Kidney capillary endothelial cell (primary cell): Measurements from ENCODE around the gene C1orf116.

ENCODE experiments used
- DNase-seq: peaks from one replicate; pipeline ENCODE4 v3.0.0-alpha.2; 2018; ENCODE audit warnings: low spot score

The C1orf116 gene

GRCh38 chr1:207019661-207020060, 12.9 kb downstream of the C1orf116 start:
- no peak for DNase-seq

DNA sequence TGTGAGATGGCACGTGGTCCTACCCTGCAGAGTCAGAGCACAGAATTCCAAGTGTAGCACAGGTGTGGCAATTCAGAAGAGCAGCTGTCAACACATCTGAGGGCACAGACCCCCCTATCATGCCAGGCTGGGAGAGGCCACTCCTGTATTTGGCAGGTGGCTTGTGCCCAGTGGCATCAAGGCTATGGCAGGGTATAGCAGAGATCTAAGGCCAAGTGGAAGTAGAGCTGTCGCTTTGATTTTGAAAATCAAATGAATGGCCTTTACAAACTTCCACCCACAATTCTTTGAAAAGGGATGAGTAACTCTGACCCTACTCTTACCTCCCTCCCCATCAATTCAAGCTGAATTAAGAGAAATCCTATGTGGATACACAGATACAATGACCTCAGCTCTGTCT, 13.4 kb downstream of the C1orf116 start:
- no peak for DNase-seq

DNA sequence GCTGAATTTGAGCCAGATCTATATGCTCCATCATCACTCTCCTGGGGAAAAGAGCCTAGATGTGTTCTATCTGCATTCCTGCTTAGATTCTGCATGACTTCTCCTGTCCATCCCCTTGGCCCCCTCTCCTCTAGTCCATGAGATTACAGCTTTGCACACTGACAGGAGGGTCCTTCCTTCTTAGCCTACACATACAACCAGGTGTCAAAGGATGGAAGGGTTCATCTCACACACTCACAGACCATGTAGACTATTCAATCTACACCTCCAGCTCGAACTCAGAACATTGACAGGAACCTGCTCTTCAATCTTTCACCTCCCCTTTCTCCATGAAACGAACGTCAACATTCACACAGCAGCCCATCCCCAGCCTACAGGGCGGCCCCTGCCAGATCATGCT, 13.8 kb downstream of the C1orf116 start:
- DNase-seq = no peak

DNA sequence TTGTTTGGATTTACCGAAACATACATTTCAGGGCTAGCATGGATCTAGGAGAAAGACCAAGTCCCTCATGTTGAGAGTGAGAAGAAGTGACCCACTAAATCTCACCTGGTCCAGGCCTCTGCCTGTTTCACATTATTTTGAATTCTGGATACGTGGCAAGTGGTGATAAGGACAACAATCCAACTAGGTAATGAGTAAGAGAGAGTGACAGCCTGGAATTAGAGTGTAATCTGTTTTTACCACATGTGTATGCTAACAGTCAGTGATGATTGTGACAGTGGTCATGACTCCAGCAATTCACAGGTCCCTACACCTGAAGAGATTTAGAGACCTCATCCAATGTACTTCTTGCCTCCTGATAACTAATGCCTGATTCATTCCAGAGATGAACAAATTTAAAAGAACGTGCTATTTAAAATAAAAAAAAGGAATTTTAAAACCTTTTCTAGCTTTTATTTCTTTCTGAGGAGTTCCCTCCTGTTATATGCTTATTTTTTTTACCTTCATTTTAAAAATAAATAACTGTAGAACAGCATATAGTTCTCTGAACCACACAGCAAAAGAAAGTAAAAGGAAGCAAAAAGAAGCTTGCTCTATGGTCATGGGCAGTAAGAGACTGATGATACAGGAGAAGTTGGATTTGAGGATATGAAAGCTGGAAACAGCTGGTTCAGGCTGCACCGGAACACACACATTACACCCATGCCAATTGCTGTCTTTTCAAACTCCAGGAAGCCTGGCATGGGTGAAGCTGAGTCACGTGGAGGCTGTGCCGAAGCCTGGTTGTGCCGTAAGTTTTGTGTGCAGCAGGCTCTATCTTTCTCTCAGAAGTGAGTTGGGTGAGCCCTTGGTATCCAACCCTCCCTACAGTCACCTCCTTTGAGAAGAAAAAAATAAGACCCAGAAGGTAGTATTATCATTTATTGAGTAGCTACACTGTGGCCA, 14.7 kb downstream of the C1orf116 start:
- DNase-seq = no peak

GRCh38 chr1:207015791-207016190, 16.8 kb downstream of the C1orf116 start:
- no peak for DNase-seq

GRCh38 chr1:207014728-207015127, 17.8 kb downstream of the C1orf116 start:
- DNase-seq = no peak

DNA sequence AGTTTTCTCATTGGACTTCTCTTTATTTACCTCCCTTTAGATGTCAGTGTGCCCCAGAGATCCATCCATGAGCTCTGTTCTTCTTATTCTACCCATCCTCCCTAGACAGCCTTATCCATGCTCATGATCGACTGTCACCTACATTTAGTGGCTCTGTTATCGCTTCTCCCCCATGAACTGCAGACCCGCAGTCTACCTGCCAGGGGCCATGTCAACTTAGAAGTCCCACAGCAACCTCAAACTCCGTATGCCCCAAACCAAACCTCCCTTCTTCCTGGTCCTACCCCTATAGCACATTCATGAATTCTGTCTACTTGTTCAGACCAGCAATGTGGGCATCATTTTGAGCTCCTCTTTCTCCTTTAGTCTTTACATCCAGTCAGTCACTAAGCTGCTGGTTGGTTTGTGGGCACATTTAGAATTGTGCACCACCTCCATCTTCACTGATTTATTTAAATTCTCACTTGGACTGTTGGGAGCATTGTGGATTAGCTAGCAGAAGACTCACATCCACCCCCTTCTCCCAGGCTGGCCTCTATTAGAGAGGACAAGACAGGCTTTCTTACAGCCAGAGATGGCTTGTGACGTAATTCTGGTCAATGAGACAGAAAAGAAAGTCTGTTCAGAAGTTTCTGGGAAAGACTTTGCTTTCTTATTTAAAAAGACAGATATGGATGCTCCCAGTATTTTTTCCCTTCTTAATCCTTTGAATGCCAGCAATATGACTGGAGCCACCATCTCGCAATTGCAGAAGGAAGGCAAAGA, 19.1 kb downstream of the C1orf116 start:
- DNase-seq = no peak

GRCh38 chr1:207010726-207011125, 21.8 kb downstream of the C1orf116 start:
- no peak for DNase-seq

GRCh38 chr1:207009945-207010344, 22.6 kb downstream of the C1orf116 start:
- no peak for DNase-seq

DNA sequence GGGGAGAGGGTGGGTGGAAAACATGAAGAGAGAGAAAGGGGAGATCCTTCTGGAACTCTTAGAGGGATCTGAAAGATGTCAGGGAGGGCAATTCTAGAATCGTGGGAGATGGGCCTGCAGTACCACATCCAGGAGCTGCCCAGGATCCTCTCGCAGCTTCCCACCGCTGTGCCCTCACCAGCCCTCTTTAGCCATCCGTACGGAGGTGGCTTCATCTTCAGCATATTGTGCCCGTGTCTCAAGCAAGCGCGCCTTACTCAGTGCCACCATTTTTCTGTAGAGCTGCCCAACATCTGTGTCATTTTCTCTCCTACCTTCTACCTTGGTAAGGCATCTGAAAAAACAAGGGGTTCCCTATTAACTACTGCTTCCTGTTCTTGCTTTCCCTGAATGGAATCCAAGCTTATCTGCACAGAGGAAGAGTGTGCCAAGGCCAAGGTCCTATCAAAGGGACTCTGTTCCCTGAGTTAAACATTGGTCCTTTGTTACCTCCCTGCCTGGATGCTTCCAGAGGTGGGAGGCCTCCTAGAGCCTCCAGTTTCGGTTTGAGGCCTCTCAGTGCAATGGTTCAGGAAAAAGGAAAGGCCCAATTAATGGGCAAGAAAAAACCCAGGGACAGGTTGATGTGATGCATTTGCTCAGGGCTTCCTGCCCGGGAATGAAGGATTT, 23.2 kb downstream of the C1orf116 start:
- DNase-seq = no peak

GRCh38 chr1:207007352-207008033, 25.1 kb downstream of the C1orf116 start:
- peak; percentile 30 for DNase-seq

DNA sequence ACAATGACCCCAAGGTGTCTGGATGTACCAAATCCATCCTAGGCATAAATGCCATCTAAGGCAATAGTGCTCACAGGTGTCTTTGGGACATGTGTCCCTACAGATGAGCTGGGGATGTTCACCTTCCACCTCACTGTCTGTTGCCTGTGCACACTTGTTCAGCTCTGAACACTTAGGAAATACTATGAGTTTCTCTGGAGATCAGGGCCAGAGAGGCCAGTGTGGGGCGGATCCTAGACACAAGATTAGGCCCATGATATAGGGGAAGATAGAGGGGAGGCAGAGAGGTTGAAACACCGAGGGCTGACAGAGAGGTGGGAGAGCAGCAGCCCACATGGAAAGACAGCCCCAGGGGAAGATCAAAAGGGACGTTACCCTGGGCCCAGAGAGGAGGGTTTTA, 25.6 kb downstream of the C1orf116 start:
- DNase-seq = no peak

DNA sequence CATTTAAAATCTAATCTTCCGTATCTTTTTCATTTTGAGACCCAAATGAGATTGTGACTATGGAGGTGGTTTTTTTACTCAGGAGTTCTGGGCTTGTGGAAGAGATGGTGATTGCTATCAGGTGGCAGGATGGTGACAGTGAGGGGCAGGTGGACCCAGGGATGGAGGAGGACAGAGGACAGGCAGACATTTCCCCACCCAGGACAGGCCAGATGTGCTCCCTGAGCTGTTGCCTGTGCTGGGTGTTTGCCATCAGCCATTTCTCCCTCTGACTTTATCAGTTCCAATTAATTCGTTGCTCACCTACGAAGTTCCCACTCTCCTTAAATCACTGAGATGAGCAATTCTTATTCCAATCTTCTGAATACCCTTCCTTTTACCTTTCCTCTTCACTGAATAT, 26.5 kb downstream of the C1orf116 start:
- DNase-seq = no peak

- peak; percentile 30 for DNase-seq
These were observed 27.4 kb downstream of the C1orf116 start for GRCh38 chr1:207004931-207005830.

GRCh38 chr1:207003210-207003609, 29.3 kb downstream of the C1orf116 start:
- no peak for DNase-seq

DNA sequence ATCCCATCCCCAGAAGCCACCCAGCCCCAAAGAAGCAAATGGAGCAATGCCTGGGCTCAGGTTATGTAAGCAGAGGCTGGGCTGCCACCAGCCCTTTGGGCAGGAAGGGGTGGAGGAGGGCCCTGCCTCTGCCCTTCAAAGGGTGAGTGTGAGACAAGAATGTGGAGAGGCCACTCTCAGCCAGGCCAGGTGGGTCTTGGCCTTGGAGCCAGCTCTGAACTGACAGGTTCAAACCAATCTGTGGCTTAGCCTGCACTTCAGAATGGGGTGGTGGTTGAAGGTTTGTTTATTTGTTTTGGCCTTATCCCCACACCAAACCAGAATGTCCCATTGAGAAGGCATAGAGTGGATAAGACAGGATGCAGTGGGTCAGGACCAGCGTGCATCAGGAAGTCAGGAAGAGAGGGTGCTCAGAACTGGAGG, 29.8 kb downstream of the C1orf116 start:
- DNase-seq = no peak

DNA sequence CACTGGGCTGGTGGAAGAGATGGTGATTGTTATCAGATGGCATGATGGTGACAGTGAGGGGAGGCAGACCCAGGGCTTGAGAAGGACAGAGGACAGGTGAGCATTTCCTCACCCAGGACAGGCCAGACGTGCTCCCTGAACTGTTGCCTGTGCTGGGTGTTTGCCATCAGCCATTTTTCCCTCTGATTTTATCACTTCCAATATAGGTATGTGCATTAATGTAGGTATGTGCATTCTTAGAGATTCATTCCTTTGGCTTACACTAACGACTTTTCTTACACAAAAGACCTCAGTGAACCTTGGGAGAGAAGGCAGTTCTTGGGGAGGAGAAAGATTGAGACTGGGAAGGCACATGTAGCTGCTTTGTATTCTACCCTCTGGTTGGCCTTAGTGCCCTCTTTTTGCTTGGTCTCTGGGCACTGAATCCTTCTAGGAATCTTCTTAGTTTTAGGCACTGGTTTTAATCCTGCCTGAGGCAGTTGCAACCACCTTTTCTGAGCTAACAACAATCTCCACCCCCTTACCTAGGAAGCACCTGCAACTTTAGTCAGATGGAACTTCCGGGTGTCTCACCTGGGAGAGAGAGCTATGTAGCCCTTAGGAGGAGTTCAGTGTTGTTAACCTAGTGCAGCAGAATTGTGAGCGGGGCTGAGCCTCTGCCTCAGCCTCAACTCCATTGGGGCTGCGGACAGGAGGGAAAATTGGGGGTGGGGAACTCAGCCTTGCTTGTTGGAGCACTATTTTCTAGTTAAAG, 30.9 kb downstream of the C1orf116 start:
- no peak for DNase-seq

DNA sequence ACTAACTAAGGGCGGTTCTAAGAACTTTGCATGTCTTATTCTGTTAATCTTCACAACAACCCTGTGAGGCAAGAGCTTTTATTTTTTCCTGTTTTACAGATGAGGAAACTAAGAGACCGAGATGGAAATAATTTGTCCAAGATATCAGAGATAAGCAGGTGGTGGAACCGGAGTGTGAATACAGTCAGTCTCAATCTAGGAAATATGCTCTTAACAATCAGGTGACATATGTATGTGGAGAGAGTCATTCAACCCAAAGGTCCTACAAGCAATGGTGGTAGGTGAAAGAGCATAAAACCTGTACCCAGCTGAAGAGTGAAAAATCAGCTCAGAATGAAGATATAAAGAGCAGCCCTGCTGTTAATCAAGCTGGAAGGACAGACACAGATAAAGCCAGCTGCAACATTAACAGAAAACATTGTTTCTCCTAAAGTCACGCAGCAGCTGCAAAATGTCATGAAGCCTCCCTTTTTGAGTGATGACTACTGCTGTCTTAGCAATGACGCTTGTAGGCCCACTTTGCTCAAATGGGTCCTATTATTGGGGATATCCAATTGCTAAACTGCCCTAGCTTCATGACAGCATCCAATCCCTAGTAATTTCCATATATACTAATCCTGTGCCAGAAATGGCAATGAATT, 31.8 kb downstream of the C1orf116 start:
- DNase-seq = no peak

GRCh38 chr1:206998816-206999215, 33.7 kb downstream of the C1orf116 start:
- DNase-seq = no peak

GRCh38 chr1:206992790-206993189, 39.8 kb downstream of the C1orf116 start:
- no peak for DNase-seq
